HL-60 (cell line): ENCODE measurements around the gene THSD7A.

Experiments used
- DNase-seq, 2 experiments: peaks; one replicate each; pipeline ENCODE4 v3.0.0-alpha.2; 2010 to 2020; ENCODE audit warnings: low read depth in 1 of 2, low spot score in 1 of 2
- H3K27ac ChIP-seq: fragments of 250-450 bp; sonication (Bioruptor Pico); replicated peaks from 2 replicates; pipeline ENCODE4 v1.5.1; 2020; ENCODE audit warnings: mild to moderate bottlenecking, moderate library complexity
- H3K27me3 ChIP-seq: fragments of 250-450 bp; sonication (Bioruptor Pico); 2 replicates; pipeline ENCODE4 v1.5.1; 2021; ENCODE audit warnings: mild to moderate bottlenecking, moderate library complexity; ENCODE audit not compliant: insufficient read depth, poor library complexity, severe bottlenecking
- H3K4me3 ChIP-seq: replicated peaks from 2 replicates; pipeline ENCODE4 v1.5.1; 2011; ENCODE audit warnings: mild to moderate bottlenecking, control low read depth, low read length; ENCODE audit not compliant: insufficient read depth
- GABPA ChIP-seq: IDR thresholded peaks from 2 replicates; pipeline ENCODE4 v1.6.1; 2012; ENCODE audit warnings: low read depth
- POLR2AphosphoS5 ChIP-seq: IDR thresholded peaks from 2 replicates; pipeline ENCODE4 v1.6.1; 2012; ENCODE audit warnings: low read depth
- REST ChIP-seq: IDR thresholded peaks from 2 replicates; pipeline ENCODE4 v1.6.1; 2012; ENCODE audit warnings: low read depth; ENCODE audit not compliant: insufficient replicate concordance
- SPI1 ChIP-seq: IDR thresholded peaks from 2 replicates; pipeline ENCODE4 v1.6.1; 2012; ENCODE audit warnings: low read depth, mild to moderate bottlenecking, borderline replicate concordance
- TF ChIP-seq, protein P1 (sequence below): IDR thresholded peaks from one replicate; pipeline ENCODE4 v1.5.1; 2011; ENCODE audit warnings: low read length, control low read depth, inconsistent platforms; ENCODE audit not compliant: insufficient read depth

Gene THSD7A

GRCh38 chr7:11601761-11602160 lies 230.2 kb downstream of the THSD7A start:
- no peaks in the 10 kb centered on the region for H3K27me3 ChIP-seq
- H3K4me3 ChIP-seq, result no peak overlapping the region
- H3K27ac ChIP-seq, result no peak overlapping the region
- no peak for TF ChIP-seq POLR2AphosphoS5
- TF ChIP-seq SPI1, result no peak
- TF ChIP-seq, protein P1, sequence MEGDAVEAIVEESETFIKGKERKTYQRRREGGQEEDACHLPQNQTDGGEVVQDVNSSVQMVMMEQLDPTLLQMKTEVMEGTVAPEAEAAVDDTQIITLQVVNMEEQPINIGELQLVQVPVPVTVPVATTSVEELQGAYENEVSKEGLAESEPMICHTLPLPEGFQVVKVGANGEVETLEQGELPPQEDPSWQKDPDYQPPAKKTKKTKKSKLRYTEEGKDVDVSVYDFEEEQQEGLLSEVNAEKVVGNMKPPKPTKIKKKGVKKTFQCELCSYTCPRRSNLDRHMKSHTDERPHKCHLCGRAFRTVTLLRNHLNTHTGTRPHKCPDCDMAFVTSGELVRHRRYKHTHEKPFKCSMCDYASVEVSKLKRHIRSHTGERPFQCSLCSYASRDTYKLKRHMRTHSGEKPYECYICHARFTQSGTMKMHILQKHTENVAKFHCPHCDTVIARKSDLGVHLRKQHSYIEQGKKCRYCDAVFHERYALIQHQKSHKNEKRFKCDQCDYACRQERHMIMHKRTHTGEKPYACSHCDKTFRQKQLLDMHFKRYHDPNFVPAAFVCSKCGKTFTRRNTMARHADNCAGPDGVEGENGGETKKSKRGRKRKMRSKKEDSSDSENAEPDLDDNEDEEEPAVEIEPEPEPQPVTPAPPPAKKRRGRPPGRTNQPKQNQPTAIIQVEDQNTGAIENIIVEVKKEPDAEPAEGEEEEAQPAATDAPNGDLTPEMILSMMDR, result no peak
- TF ChIP-seq REST, result no peak
- TF ChIP-seq GABPA, result no peak
- no peak for DNase-seq

DNA sequence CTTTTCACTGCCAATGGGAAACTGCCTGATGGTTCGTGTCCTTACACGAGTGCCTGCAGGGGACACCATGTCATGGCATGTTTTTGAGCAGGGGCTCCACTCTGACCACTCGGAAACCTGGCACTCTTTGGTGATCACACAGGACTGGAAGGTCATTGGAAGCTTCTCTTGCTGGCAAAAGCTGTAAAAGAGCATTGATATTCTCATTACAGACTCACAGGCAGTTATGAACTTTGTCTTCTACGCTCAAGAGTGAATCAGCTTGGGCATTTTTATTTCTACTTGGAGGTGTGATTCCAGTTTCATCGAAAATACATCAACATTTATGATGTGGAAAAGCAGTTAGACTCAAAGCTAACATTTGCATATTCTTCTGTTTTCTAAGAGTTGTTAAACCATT lies 238.7 kb downstream of the THSD7A start:
- Histone ChIP-seq H3K27ac (no peak overlapping the region), H3K4me3 (no peak overlapping the region), H3K27me3 (no peaks in the 10 kb centered on the region)
- DNase-seq, result no peak
- TF ChIP-seq, protein P1, result no peak
- no peak for TF ChIP-seq SPI1
- no peak for TF ChIP-seq POLR2AphosphoS5
- no peak for TF ChIP-seq REST

DNA sequence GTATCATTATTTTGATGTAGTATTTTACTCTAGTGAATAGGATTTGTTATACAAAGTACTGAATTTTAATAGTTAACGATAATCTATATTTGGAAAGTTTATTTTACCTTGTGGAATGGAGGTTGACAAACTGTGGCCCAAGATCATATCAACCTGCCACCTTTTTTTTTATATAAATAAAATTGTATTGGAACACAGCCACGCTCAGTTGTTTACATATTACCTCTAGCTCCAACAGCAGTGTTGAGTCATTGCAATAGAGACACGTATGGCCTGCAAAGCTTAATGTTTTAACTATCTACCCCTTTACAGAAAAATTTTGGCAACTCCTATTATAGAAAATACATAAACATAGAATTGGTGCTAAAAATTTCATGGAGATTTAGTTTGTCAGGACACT lies 239.3 kb downstream of the THSD7A start:
- Histone ChIP-seq H3K27me3 (no peaks in the 10 kb centered on the region), H3K27ac (no peak overlapping the region), H3K4me3 (no peak overlapping the region)
- TF ChIP-seq, protein P1, result no peak
- TF ChIP-seq GABPA (no peak), SPI1 (no peak), REST (no peak), POLR2AphosphoS5 (no peak)
- no peak for DNase-seq
